PC-3 (cell line): ENCODE results near the gene SEZ6L2. TPM values are rescaled to one million over a fixed set of nuclear protein-coding genes. Genes with fewer than 3 reads are reported as not detected.

ENCODE experiments used
- ATAC-seq: fragments of 200-7000 bp; cut with Tn5 transposase; 2 replicates; pipeline ENCODE4 v1.9.1; 2020; ENCODE audit warnings: mild to moderate bottlenecking, moderate library complexity
- BruUV-seq: library from RNA; stranded (reverse); fragments of 400-500 nt; replicated peaks from 2 replicates; lab custom pipeline; 2021; lab: Mats Ljungman, UMichigan
- CTCF ChIA-PET: fragments of 300-600 bp; sonication (Branson Sonifier 250); formaldehyde crosslinking; loops from one replicate; lab custom pipeline; 2022; ENCODE audit warnings: antibody characterized with exemption; lab: Charles Lee
- POLR2A ChIA-PET: fragments of 300-600 bp; sonication (Branson Sonifier 250); formaldehyde crosslinking; loops from one replicate; lab custom pipeline; 2022; ENCODE audit warnings: antibody characterized with exemption; ENCODE audit not compliant: unreplicated experiment; lab: Charles Lee
- DNase-seq: peaks from one replicate; pipeline ENCODE4 v3.0.0-alpha.2; 2015
- H2AFZ ChIP-seq: fragments of 300-600 bp; sonication (generic); 2 replicates; pipeline ENCODE4 v1.6.0; 2016; ENCODE audit warnings: antibody characterized with exemption, low read length
- H3F3A ChIP-seq: fragments of 300-600 bp; sonication (generic); one replicate; pipeline ENCODE4 v1.6.0; 2017; ENCODE audit warnings: antibody characterized with exemption, low read length, control low read depth, mild to moderate bottlenecking; ENCODE audit not compliant: unreplicated experiment
- H3K27ac ChIP-seq: fragments of 300-600 bp; sonication (generic); 2 replicates; pipeline ENCODE4 v1.5.1; 2016; ENCODE audit warnings: mild to moderate bottlenecking, low read length
- H3K27me3 ChIP-seq: fragments of 300-600 bp; sonication (generic); 2 replicates; pipeline ENCODE4 v1.6.1; 2016; ENCODE audit warnings: low read length, mixed read lengths
- H3K36me3 ChIP-seq: fragments of 300-600 bp; sonication (generic); 2 replicates; pipeline ENCODE4 v1.6.1; 2016; ENCODE audit warnings: low read depth, mixed run types, low read length, mixed read lengths
- H3K4me1 ChIP-seq: fragments of 300-600 bp; sonication (generic); 2 replicates; pipeline ENCODE4 v1.5.1; 2016; ENCODE audit warnings: low read length; ENCODE audit not compliant: insufficient read depth
- H3K4me2 ChIP-seq: fragments of 300-600 bp; sonication (generic); 2 replicates; pipeline ENCODE4 v1.6.0; 2016; ENCODE audit warnings: low read length
- H3K4me3 ChIP-seq: fragments of 300-600 bp; sonication (generic); 2 replicates; pipeline ENCODE4 v1.5.1; 2016; ENCODE audit warnings: mild to moderate bottlenecking, low read length, mixed read lengths
- H3K79me2 ChIP-seq: fragments of 300-600 bp; sonication (generic); 2 replicates; pipeline ENCODE4 v1.6.1; 2017; ENCODE audit warnings: low read length, mixed read lengths
- H3K9ac ChIP-seq: fragments of 300-600 bp; sonication (generic); 2 replicates; pipeline ENCODE4 v1.6.0; 2016; ENCODE audit warnings: mild to moderate bottlenecking, low read length
- H3K9me2 ChIP-seq: fragments of 300-600 bp; sonication (generic); replicated peaks from 2 replicates; pipeline ENCODE4 v1.6.1; 2016; ENCODE audit warnings: mixed run types, low read length, mixed read lengths
- H3K9me3 ChIP-seq: fragments of 300-600 bp; sonication (generic); 2 replicates; pipeline ENCODE4 v1.6.1; 2016; ENCODE audit warnings: low read length, mixed read lengths
- H4K20me1 ChIP-seq: fragments of 300-600 bp; sonication (generic); 2 replicates; pipeline ENCODE4 v1.6.1; 2016; ENCODE audit warnings: low read length, mixed read lengths
- EZH2 ChIP-seq: fragments of 300-600 bp; sonication (generic); IDR thresholded peaks from one replicate; pipeline ENCODE4 v1.6.1; 2017; ENCODE audit warnings: antibody characterized with exemption, mild to moderate bottlenecking, low read length; ENCODE audit not compliant: unreplicated experiment
- EZH2phosphoT487 ChIP-seq: fragments of 300-600 bp; sonication (generic); IDR thresholded peaks from 2 replicates; pipeline ENCODE4 v1.6.1; 2018; ENCODE audit warnings: mild to moderate bottlenecking, antibody characterized with exemption, low read length, borderline replicate concordance
- intact Hi-C: fragments of 100-400 bp; cut with micrococcal nuclease; formaldehyde crosslinking; loops from 2 replicates; pipeline ENCODE4 v1.9.0; 2023
- total RNA-seq: library from RNA; depleted of rRNA; stranded (reverse); fragments of >200 nt; gene quantifications from 2 replicates; pipeline ENCODE4 v1.2.3, GENCODE V29; 2014
- TF ChIP-seq, protein P1 (sequence below): fragments of 300-600 bp; sonication (generic); conservative IDR thresholded peaks from 2 replicates; pipeline ENCODE4 v1.5.1; 2017; ENCODE audit warnings: antibody characterized with exemption, low read depth, mild to moderate bottlenecking, low read length

The SEZ6L2 gene
- total RNA-seq, 1 experiment from 2014 or later: 25.3 TPM

DNA sequence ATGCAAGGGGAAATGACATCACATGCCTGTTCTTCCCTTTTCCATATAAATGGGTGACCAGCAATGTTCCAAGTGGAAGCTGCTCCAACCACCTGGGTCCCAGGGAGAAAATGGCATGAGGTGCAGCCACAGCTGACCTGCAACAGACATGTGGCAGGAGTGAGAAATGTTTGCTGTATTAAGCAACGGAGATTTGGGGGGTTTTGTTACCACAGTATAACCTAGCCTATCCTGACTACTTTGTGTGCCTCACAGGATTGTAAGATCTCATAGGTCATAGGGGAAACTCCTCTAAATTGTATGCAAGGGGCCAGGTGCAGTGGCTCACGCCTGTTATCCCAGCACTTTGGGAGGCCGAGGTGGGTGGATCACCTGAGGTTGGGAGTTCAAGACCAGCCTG is 48.4 kb downstream of the SEZ6L2 start:
- intact Hi-C loops: no loop called here
- Histone ChIP-seq H3F3A (no peaks in the 10 kb centered on the region), H3K27ac (no peak overlapping the region), H3K27me3 (no peaks in the 10 kb centered on the region), H3K9me3 (no peaks in the 10 kb centered on the region), H4K20me1 (no peaks in the 10 kb centered on the region), H3K36me3 (no peaks in the 10 kb centered on the region), H3K4me2 (no peak overlapping the region), H3K4me1 (no peaks in the 10 kb centered on the region), H3K4me3 (no peak overlapping the region), H3K9me2 (no peaks in the 10 kb centered on the region), H3K79me2 (no peaks in the 10 kb centered on the region), H3K9ac (no peak overlapping the region), H2AFZ (no peak overlapping the region)
- POLR2A ChIA-PET: interaction anchor here (0.6 kb wide), 1 partner anchor 579 kb away, joined by 7 read pairs; the partner anchor contains the start of gene DCTPP1
- BruUV-seq: TSS peak; percentile 28
- CTCF ChIA-PET: no interaction called here
- TF ChIP-seq EZH2 (no peak), EZH2phosphoT487 (no peak)
- TF ChIP-seq, protein P1, sequence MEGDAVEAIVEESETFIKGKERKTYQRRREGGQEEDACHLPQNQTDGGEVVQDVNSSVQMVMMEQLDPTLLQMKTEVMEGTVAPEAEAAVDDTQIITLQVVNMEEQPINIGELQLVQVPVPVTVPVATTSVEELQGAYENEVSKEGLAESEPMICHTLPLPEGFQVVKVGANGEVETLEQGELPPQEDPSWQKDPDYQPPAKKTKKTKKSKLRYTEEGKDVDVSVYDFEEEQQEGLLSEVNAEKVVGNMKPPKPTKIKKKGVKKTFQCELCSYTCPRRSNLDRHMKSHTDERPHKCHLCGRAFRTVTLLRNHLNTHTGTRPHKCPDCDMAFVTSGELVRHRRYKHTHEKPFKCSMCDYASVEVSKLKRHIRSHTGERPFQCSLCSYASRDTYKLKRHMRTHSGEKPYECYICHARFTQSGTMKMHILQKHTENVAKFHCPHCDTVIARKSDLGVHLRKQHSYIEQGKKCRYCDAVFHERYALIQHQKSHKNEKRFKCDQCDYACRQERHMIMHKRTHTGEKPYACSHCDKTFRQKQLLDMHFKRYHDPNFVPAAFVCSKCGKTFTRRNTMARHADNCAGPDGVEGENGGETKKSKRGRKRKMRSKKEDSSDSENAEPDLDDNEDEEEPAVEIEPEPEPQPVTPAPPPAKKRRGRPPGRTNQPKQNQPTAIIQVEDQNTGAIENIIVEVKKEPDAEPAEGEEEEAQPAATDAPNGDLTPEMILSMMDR: no peak
- DNase-seq (no peak), ATAC-seq (no peak)

DNA sequence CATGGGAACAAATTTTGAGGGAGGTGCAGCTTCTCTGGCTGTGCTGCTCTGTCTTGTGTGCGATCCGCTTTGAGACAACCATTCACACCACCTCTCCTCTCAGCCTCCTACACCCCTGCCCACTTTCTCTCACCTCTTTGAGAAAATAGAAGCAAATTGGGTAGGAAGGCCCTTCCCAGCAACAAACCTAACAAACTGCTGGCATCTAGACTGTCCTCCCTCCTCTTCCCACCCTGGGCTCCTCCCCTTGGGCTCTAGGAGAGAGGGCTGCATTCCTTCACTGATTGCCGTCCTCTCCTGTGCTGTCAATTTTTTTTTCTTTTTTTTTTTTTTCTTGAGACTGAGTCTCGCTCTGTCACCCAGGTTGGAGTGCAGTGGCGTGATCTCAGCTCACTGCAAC is 49.8 kb downstream of the SEZ6L2 start:
- no peaks in the 10 kb centered on the region for H3F3A ChIP-seq
- no peak for TF ChIP-seq EZH2
- TF ChIP-seq, protein P1: no peak
- no peak for TF ChIP-seq EZH2phosphoT487
- H3K27ac ChIP-seq: no peak overlapping the region
- no peak overlapping the region for H2AFZ ChIP-seq
- DNase-seq (no peak), ATAC-seq (no peak)
- no TSS peak for BruUV-seq
- H4K20me1 ChIP-seq: no peaks in the 10 kb centered on the region
- no peaks in the 10 kb centered on the region for H3K36me3 ChIP-seq
- H3K79me2 ChIP-seq: no peaks in the 10 kb centered on the region
- intact Hi-C loops: no loop called here
- H3K9me3 ChIP-seq: no peaks in the 10 kb centered on the region
- H3K4me3 ChIP-seq: no peak overlapping the region
- ChIA-PET CTCF (interaction anchor here (1.6 kb wide), 1 partner anchor 149 kb away, joined by 4 read pairs; no protein-coding TSS in a partner anchor), POLR2A (no interaction called here)
- no peaks in the 10 kb centered on the region for H3K9me2 ChIP-seq
- no peaks in the 10 kb centered on the region for H3K4me1 ChIP-seq
- no peaks in the 10 kb centered on the region for H3K27me3 ChIP-seq
- H3K9ac ChIP-seq: no peak overlapping the region
- no peak overlapping the region for H3K4me2 ChIP-seq
